ENCODE measurements around the gene PACSIN2. TPM values are rescaled to one million over a fixed set of nuclear protein-coding genes. Genes with fewer than 3 reads are reported as not detected.

The PACSIN2 gene
- total RNA-seq, 1 experiment from 2014 or later, result 46.2 TPM

- no peaks in the 10 kb centered on the region for H3K9me3 ChIP-seq
- DNase-seq, result no peak
- H3K4me3 ChIP-seq, result no peak overlapping the region
- no peaks in the 10 kb centered on the region for H3K27me3 ChIP-seq
- peaks cover 28% of the 10 kb centered on the region for H3K36me3 ChIP-seq
Measured at GRCh38 chr22:42881982-42882656, 132.8 kb downstream of the PACSIN2 start.

- H3K4me3 ChIP-seq, result no peak overlapping the region
- no peaks in the 10 kb centered on the region for H3K27me3 ChIP-seq
- no peak for DNase-seq
- H3K36me3 ChIP-seq, result peaks cover 28% of the 10 kb centered on the region
- H3K9me3 ChIP-seq, result no peaks in the 10 kb centered on the region
Measured at GRCh38 chr22:42881298-42881697, 133.7 kb downstream of the PACSIN2 start.

- Histone ChIP-seq H3K27me3 (no peaks in the 10 kb centered on the region), H3K4me3 (no peak overlapping the region), H3K9me3 (no peaks in the 10 kb centered on the region), H3K36me3 (peaks cover 24% of the 10 kb centered on the region)
- DNase-seq, result no peak
Measured at GRCh38 chr22:42880815-42881214, 134.1 kb downstream of the PACSIN2 start.

DNA sequence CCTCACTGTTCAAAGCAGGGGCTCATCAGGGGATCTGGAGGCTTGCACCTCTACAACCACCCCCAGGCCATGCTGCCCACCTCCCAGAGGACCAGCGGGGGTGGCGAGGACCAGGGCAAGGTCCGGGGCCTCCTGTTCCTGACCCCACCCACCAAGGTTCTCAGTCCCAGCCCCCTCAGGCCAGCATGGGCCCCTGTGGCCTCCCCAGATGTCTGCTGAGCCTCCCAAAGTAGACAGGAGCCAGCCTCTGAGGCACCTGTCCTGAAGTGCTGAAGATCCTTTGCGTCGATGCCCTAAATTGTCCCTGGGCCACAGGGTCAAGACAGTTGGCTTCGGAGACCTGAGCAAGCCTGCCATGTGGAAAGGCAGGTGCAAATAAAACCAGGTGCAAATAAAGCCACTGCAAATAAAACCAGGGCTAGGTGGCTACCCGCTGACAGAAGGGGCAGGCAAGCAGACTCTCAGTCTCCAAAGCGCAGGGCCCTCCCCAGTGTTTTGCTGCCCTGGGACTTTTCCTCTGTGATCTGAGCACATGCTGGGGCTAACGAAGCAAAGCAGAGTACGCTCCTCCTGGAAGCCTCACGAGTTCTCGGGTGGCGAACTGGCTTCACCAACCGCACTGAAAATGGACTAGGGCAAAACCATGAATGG lies 135.5 kb downstream of the PACSIN2 start:
- no peaks in the 10 kb centered on the region for H3K9me3 ChIP-seq
- no peaks in the 10 kb centered on the region for H3K27me3 ChIP-seq
- no peak overlapping the region for H3K4me3 ChIP-seq
- no peak for DNase-seq
- H3K36me3 ChIP-seq, result peaks cover 18% of the 10 kb centered on the region

DNA sequence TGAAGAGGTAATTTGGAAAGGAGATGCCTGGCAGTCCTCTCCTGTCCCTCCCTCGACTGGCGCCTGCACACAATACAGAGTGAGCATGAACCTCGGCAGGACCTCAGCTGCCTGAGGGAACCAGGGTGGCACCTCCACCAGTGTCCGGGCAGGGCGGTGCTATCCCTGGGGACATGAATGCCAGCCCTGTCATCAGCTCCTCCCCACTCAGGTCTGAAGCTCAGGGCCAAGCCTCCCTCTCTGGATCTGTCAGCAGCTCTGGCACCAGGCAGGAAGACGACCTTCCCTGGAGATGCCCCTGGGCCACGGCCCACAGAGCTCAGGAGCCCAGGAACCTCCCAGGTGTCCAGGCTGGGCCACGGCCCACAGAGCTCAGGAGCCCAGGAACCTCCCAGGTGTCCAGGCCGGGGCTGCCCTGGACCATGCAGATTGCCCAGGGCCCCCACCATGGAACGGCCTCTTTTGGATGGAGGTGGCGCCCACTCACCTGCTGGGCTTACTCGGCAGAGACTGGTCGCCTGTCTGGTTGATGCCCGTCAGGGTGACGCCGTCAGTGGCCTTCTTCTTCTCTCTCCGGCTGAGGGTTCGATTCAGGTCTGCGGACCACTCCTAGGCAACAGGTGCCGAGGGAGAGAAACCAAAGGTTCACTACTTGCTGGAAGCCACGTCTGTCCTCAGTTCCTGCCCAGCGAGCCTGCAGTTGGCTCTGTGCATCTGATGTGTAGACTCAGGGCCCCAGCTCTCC lies 136.2 kb downstream of the PACSIN2 start:
- H3K36me3 ChIP-seq, result peaks cover 13% of the 10 kb centered on the region
- H3K4me3 ChIP-seq, result no peak overlapping the region
- no peaks in the 10 kb centered on the region for H3K27me3 ChIP-seq
- no peak for DNase-seq
- H3K9me3 ChIP-seq, result no peaks in the 10 kb centered on the region

DNA sequence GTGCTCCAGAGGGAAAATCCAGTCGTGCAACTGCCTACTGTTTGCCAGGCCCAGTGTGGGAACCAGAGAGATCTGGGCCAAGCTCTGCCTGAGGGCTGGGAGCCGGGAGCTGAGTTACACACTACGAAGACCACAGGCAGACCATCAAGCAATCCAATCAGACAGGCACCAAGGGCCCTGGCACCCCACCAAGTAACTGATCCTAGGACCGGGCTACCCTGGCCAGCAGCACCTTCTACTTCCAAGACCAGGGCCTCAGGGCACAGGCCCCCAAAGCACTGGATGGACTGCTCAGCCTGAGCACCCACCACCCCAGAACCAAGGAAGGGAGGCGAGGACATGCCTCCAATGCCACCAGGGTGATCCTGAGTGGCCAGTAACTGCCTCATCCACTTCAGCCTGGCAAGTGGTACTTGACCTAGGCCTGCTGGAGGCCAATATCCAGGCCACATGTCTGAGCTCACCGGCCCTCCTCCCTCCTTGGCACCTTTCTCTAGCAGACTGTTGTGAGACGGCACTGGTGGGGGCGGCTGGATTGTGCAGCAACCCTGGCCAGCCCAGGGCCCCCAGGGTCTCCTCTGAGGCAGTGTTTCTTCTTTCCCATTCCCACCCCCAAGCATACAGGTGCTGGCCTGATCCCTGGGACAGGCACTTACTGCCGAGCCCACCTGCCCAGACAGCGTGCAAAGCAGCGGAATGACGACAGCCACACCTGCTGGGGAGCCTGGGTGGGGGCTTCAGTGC lies 137.2 kb downstream of the PACSIN2 start:
- no peak for DNase-seq

DNA sequence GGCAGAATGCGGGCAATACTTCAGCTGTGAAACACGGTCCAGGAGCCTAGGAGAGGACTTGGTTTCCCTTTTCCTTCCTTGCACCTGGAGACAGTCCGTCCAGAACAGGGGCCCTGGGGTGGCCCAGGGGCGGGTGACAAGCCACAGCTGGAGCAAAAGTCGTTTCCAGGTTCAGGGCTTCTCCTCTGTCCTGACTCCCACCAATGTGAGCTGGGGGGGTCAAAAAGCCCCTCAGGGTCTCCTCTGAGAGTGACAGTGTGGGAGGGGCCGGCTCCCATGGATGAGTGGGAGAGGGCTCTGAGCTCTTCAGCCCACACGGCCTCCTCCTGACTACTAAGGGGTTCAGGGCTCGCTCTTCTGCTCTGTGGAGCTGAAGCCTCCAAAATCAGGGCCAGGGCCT lies 137.8 kb downstream of the PACSIN2 start:
- H3K4me3 ChIP-seq, result no peak overlapping the region
- no peaks in the 10 kb centered on the region for H3K27me3 ChIP-seq
- DNase-seq, result no peak
- no peaks in the 10 kb centered on the region for H3K9me3 ChIP-seq
- H3K36me3 ChIP-seq, result peaks cover 21% of the 10 kb centered on the region

More for the DNA sequence above, 137.2 kb downstream of the PACSIN2 start:
- Histone ChIP-seq H3K36me3 (peaks cover 16% of the 10 kb centered on the region), H3K4me3 (no peak overlapping the region), H3K27me3 (no peaks in the 10 kb centered on the region), H3K9me3 (no peaks in the 10 kb centered on the region)

GRCh38 chr22:42876041-42876440 lies 138.9 kb downstream of the PACSIN2 start:
- DNase-seq, result no peak
- H3K9me3 ChIP-seq, result no peaks in the 10 kb centered on the region
- H3K27me3 ChIP-seq, result no peaks in the 10 kb centered on the region
- H3K36me3 ChIP-seq, result peaks cover 16% of the 10 kb centered on the region
- no peak overlapping the region for H3K4me3 ChIP-seq

DNA sequence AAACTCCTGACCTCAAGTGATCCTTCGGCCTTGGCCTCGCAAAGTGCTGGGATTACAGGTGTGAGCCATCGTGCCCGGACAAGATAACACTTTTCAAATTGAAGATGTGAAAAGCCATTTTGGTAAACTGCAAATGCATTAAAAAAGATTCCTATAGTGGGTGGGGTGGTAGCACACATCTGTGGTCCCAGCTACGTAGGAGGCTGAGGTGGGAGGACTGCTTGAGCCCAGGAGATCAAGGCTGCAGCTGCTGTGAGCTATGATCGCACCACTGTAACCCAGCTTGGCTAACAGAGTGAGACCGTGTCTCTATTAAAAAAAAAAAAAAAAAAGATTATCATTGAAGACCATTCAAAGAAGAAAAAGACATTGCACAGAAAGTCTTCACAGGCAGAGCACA lies 140.9 kb downstream of the PACSIN2 start:
- Histone ChIP-seq H3K27me3 (no peaks in the 10 kb centered on the region), H3K4me3 (no peak overlapping the region), H3K9me3 (no peaks in the 10 kb centered on the region), H3K36me3 (peaks cover 12% of the 10 kb centered on the region)
- DNase-seq, result no peak

DNA sequence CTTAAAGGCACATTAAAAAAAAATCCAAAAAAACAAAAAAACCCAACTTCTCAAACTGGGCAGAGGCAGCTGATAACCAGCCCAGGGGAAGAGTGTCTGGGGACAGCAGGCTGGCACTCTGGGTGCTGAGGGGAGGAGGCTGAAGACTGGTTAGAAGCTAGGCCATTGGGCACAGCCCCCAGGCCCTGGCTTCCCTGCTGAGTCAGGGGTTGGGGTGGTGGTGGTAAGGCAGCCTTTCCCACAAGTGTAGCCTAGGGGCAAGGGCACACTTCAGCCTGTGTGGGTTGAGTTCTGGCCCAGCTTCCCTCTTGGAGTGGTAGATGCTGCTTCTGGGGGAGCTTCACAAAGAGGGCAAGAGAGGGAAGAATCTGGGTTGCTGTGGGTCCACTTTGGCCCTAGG lies 141.6 kb downstream of the PACSIN2 start:
- no peak overlapping the region for H3K4me3 ChIP-seq
- H3K36me3 ChIP-seq, result peaks cover 8% of the 10 kb centered on the region
- no peaks in the 10 kb centered on the region for H3K27me3 ChIP-seq
- no peak for DNase-seq
- H3K9me3 ChIP-seq, result no peaks in the 10 kb centered on the region

DNA sequence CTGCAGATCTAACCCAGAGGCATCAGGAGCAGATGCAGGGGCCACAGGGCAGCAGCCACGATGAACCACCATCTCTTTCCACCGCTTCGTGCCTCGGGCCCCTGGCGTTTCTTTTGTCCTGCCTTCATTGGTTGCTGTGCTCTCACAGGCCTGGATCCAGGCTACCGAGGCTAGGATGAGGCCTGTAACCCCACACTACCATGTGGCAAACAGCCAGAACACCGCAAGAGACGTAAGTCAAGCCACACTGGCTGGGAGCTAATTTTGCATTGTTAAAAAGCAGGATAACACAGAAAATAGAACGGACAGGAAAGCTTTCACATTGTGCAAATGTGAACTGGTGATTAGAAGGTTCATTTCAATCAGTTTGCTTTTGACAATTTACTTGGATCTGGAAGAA lies 142.1 kb downstream of the PACSIN2 start:
- H3K36me3 ChIP-seq, result peaks cover 8% of the 10 kb centered on the region
- no peak for DNase-seq
- H3K4me3 ChIP-seq, result no peak overlapping the region

GRCh38 chr22:42871146-42872050 lies 143.6 kb downstream of the PACSIN2 start:
- Histone ChIP-seq H3K36me3 (peaks cover 8% of the 10 kb centered on the region), H3K27me3 (no peaks in the 10 kb centered on the region), H3K4me3 (no peak overlapping the region), H3K9me3 (no peaks in the 10 kb centered on the region)
- DNase-seq, result no peak

More for the DNA sequence above, 142.1 kb downstream of the PACSIN2 start:
- no peaks in the 10 kb centered on the region for H3K9me3 ChIP-seq
- H3K27me3 ChIP-seq, result no peaks in the 10 kb centered on the region

- peaks cover 8% of the 10 kb centered on the region for H3K36me3 ChIP-seq
- no peaks in the 10 kb centered on the region for H3K27me3 ChIP-seq
- no peak for DNase-seq
Measured at GRCh38 chr22:42869888-42870480, 145.0 kb downstream of the PACSIN2 start.

GRCh38 chr22:42869463-42869862 lies 145.5 kb downstream of the PACSIN2 start:
- Histone ChIP-seq H3K36me3 (peaks cover 8% of the 10 kb centered on the region), H3K9me3 (no peaks in the 10 kb centered on the region), H3K4me3 (no peak overlapping the region), H3K27me3 (no peaks in the 10 kb centered on the region)
- DNase-seq, result no peak

More at GRCh38 chr22:42869888-42870480, 145.0 kb downstream of the PACSIN2 start:
- Histone ChIP-seq H3K4me3 (no peak overlapping the region), H3K9me3 (no peaks in the 10 kb centered on the region)

DNA sequence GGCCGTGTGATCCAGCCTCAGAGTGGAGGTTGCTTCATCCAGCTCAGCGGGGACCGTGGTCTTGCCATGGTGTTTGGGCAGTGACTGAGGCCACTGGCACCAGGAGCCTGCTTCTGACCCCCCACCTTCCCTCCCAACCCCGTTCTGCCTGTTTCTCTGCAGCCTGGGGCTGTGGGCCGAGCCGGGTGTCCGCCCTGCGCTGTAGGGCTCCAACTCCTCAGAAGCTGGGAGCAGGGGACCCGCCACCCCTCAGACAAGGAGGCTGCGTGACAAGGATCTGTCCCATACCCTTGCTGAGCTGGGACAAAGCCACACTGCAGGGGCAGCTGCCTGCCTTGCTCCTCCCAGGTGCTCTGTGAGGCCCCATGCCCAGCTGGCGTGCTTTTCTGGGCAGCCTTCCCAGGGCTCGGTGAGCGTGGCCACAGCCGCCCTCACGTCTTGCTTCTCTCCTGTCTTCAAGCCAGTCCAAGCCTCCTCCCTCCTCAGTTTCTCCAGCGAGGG lies 146.1 kb downstream of the PACSIN2 start:
- Histone ChIP-seq H3K9me3 (no peaks in the 10 kb centered on the region), H3K36me3 (peaks cover 8% of the 10 kb centered on the region), H3K27me3 (no peaks in the 10 kb centered on the region), H3K4me3 (no peak overlapping the region)
- no peak for DNase-seq

Data from MG63 (cell line).